Stimulated activated CD4-positive, alpha-beta T cell treated with anti-CD3 and anti-CD28 coated beads, Interleukin-4, amount 100 ng/mL, for 4 hours (primary cell): Measurements from ENCODE around the gene CLN5.
"Not testable (repeated sequence)": the region's sequence is repeated elsewhere in the genome, so short reads cannot be mapped to it uniquely, and the experiment has no call there.

Experiments
- DNase-seq, 2 experiments: peaks; one replicate each; pipeline ENCODE4 v3.0.0-alpha.2; 2020

Gene CLN5

DNA sequence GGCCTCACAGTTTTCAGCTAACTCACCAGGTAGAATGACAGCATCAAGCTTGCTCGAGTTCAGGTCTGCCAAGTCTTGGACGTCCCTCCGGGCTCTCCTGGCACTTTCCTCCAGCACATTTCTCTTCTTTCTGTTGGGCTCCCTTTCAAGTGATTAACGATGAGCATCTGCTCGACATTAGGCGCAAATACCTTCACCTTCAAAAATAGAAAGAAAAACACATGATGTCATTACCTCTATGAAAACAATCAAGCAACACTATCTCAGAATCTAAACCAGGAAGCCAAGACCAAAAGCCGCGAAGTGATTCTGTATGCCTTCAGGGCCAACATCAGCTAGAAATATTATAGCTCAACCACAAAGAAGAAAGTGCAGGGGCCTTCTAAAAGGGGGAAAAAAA, 15.4 kb upstream of the CLN5 start:
- no peak for DNase-seq

DNA sequence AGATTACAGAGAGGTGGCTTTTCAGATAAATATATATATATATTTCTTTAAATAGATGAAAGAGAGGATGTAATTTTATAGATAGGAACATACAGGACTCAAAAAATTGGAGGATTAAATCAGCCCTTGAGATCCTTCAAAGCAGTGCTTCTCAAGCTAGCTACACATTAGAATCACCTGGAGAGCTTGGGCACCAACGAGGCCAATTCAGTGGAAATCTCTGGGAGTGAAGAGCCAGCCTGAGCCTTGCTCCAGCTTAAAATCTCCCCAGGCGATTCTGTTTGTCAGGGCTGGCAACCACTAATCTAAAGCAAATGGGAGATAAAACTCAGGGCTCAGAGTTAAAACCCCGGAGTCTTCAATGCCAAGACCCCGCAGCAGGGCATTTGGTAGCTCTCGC, 15.0 kb upstream of the CLN5 start:
- DNase-seq, result no peak

DNA sequence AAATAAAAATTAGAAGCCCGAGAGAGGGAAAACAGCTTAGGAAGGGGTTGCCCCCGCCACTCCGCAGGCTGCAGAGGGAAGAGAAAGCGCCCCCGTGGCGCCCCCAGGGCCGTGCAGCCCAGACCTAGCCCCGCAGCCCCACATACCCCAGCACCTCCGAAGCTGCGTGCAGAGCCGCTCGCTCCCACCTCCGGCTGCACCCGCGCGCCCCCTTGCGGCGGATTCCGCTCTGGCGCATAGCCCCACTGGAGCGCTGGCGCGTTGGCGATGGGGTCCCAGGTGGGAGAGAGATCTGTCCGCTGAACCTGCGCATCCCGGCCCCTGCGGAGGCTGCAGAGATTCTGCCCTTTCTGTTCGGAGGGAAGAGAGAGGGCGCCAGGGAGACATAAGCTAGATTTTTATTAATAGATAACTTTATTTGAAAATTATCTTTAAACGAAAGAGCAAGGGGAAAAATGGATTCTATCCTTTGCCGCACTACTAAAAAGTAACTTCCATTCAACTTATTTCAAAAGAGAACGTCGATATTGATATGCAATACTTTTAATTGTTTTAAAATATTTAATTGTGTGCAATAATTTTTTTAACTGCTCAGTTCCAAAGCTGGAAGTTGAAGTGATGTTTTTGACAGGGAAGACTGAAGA, 11.7 kb upstream of the CLN5 start:
- peak; percentile 72 to 91 for DNase-seq

DNA sequence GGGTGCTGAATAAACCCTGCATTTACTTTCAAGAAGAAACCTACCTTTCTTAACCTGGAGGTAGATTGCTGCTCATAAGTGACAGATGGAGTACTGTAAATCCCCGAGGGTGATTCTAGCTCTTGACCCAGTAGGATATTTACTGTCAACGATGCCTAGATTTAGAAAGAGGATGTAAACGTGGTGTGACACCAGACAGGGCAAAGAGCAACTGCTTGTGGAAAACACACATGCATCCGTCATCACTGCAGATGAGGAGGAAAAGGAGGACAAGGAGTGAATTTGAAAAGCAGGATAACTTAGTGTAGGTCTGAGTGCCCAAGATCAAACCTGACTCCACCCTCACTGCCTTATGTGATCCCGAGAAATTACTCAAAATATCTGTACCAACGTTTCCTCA, 9.8 kb upstream of the CLN5 start:
- DNase-seq, result no peak

DNA sequence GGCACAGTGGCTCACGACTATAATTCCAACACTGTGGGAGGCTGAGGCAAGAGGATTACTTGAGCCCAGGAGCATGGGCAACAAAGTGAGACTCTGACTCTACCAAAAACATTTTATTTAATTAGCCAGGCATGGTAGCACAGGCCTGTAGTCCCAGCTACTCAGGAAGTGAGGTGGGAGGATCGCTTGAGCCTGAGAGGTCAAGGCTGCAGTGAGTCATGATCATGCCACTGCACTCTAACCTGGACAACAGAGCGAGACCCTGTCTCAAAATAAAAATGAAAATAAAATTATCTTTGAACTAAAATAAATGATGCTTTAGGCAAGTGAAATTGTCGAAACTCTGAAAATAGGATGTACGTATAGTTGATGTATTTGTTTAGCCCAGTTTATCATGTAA, 8.2 kb upstream of the CLN5 start:
- DNase-seq, result no peak

DNA sequence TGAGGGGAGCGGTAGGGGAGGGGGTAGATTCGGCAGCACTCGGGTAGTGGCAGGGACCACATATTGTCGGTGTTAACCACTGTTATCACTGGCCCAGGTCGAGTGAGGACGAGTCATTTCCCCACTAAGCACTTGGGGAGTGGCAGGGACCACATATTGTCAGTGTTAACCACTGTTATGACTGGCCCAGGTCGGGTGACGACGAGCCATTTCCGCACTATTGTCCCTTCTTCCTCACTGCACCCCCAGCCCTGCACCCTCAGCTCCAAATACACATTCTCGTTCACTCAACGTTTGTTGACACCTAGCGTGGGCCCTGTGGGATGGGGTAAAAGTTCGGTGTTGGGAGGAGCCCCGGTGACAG, 467 bp upstream of the CLN5 start:
- peak; percentile 40 to 61 for DNase-seq

DNA sequence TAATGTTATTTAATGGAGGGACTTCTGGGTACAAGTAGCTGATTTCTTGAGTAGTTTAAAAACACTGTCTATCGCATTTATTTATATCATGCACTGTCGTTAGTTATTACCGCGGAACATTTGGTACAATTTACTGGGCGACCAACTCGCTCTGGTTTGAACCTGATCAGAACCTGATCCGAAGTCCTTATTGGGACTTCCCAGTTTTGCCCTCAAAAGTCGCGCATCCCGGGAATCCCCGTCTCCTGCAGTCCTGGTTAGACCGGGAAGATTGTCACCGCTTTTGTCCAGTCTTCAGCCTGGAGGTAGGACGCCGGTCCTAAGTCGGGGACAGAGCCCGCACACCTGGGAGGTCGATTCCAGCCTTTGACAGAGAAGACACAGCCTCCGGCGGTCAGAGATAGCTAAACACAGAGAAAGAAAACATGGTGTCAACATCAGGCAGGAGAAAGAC, 694 bp downstream of the CLN5 start:
- DNase-seq, result peak in 1 of 2 experiments; percentile 5

DNA sequence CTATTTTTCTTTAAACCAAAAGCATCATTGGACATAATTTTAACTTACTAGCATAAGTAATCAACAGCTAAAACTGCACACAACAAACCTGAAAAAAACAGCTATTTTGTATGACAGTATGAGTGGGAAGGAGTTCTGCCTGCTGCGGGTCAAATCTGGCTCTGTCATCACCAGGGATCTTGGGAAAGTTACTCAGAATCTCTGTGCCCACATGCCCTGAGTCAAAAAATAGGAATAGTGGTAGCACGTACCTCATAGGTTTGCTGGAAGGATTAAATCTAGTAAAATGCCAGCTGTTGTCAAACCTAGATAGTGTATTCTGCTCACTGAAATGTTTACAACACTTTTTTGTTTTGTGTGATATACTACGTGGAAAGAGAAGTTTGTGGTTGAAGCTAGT, 1.1 kb downstream of the CLN5 start:
- no peak for DNase-seq

DNA sequence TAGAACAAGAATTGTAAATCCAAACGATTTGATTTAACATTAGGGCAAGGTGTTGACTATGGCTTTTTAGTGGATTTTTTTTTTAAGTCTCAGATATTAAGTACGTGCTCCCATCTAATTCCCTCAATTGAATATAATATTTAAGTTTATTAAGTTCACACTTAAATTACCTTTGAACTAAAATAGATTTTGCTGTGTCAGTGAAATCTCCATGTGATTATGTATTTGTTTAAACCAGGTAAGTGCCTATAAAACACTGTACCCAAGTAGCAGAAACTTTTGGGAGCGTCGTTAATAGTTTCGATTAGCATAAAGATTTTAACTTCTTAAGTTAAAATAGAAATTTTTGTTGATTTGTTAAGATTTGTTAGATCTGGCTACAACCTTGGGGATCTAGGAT, 1.6 kb downstream of the CLN5 start:
- no peak for DNase-seq

DNA sequence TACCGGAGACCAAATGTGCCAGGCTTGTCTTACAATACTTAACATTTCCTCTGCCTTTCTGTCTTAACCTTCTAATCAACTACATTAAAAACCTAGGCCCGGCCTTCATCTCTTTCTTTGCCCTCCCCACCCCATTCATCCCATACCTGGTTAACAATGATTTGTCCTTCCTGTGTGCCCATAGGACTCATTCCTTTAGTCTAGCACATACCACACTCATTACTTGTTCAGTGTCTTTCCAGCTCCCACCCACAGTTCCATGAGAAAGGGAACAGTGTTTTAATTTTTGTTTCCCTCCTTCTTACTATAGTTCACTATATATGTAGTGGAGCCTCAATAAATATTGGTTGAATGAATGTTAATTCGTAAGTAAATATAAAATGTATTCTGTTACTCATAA, 2.4 kb downstream of the CLN5 start:
- DNase-seq, result no peak

DNA sequence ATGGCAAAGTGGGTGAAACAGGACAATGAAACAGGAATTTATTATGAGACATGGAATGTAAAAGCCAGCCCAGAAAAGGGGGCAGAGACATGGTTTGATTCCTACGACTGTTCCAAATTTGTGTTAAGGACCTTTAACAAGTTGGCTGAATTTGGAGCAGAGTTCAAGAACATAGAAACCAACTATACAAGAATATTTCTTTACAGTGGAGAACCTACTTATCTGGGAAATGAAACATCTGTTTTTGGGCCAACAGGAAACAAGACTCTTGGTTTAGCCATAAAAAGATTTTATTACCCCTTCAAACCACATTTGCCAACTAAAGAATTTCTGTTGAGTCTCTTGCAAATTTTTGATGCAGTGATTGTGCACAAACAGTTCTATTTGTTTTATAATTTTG, 8.6 kb downstream of the CLN5 start:
- no peak for DNase-seq

DNA sequence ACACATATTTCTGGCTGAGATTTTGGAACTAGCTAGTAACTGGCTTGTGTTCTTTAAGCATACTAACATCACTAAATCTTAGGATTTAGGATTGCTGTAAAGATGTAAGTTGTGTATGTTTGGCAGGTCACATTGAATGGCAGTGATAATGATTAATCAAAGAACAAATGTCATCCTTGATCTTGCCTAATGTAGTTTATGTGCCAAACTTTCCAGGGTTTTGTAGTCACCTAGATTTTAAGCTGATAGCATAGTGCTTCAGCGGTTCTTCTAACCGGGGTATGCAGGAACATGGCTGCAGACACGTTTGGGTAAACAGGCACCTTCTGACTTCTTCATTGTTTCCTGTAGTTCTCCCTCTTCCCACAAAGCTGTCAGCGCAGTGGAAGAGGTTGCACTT, 9.7 kb downstream of the CLN5 start:
- DNase-seq, result no peak

DNA sequence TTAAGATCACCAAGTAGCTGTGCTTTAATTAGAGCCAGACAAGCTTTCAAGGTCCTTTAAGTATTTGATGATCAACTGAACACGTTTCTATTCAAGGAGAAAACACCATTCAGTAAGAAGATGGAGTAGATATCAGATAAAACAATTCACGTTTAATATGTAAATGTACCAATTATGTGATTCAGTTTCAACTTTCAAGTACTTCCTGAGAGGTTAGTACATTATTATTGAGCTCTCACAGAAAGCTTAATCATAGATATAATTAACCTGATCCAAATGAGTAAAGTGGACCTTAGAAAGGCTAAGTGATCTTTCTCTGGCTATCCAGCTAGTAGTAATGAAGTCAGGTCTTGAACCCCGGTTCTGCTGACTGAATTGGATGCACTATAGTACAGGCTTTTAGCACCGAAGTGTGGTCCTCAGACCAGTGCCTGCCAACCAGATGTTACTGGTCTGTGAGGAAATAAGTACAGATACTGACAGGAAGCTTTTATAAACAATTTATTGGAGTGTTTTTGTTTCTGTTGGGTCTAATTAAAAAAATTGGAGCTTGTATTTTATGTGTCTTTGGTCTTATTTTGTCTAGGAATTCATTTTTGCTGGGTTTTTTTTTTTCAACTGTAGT, 10.2 kb downstream of the CLN5 start:
- DNase-seq, result no peak

DNA sequence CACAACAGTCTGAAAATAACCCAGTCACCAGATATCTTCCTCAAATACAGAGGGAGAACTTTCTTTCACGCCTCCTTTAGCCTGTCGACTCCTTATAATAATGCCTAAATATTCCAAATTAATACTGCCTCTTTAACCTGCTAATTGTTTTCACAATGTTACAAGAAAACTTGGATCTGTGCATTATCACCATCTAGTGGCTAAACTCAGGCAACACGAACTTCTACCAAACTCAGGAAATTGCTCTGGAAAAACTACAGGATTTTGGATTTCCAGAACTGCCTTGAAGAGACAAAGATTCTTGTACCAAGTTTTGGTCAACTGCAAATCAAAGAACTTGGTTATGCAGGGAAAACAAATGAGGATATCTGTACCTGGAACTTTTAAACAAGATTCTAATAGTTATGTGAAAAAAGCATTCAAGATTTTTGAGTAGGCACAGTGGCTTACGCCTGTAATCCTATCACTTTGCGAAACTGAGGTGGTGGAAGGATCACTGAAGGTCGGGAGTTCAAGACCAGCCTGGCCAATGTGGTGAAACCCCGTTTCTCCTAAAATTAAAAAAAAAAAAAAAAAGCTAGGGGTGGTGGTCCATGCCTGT, 10.8 kb downstream of the CLN5 start:
- DNase-seq, result no peak

DNA sequence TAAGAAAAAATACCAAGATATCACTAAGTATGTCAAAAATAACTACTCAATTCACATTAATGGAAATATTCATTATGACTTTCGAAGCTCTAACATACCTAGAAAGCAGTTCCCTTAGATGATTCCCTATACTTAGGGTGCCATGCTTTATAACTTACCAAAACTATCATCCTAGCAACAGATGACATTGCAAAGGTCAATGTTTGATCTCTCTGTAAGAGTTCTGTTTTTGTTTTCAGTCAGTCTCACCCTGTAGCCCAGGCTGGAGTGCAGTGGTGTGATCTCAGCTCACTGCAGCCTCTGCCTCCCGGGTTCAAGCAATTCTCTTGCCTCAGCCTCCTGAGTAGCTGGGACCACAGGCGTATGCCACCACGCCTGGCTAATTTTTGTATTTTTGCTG, 16.5 kb downstream of the CLN5 start:
- not testable (repeated sequence) for DNase-seq

DNA sequence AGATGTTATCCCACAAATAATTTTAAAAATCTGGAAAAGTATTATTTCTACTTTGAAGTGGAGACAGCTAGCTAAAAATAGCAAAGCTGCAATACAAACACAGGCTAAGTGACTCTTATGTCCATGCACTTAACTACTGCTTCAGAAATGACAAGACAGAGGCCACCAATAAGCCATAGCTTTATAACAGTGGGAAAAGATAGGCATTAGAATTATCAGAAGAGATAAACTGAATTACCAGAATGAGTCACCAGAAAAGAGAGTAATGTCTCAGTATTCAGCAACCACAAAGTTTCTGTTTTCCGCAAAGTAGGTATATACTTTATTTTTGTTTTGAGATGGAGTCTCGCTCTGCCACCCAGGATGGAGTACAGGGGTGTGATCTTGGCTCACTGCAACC, 17.1 kb downstream of the CLN5 start:
- DNase-seq, result no peak

DNA sequence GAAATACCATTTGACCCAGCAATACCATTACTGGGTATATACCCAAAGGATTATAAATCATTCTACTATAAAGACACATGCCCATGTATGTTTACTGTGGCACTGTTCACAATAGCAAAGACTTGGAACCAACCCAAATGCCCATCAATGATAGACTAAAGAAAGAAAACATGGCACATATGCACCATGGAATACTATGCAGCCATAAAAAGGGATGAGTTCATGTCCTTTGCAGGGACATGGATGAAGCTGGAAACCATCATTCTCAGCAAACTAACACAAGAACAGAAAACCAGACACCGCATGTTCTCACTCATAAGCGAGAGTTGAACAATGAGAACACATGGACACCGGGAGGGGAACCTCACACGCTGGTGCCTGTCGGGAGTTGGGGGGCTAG, 17.8 kb downstream of the CLN5 start:
- DNase-seq, result not testable (repeated sequence)

DNA sequence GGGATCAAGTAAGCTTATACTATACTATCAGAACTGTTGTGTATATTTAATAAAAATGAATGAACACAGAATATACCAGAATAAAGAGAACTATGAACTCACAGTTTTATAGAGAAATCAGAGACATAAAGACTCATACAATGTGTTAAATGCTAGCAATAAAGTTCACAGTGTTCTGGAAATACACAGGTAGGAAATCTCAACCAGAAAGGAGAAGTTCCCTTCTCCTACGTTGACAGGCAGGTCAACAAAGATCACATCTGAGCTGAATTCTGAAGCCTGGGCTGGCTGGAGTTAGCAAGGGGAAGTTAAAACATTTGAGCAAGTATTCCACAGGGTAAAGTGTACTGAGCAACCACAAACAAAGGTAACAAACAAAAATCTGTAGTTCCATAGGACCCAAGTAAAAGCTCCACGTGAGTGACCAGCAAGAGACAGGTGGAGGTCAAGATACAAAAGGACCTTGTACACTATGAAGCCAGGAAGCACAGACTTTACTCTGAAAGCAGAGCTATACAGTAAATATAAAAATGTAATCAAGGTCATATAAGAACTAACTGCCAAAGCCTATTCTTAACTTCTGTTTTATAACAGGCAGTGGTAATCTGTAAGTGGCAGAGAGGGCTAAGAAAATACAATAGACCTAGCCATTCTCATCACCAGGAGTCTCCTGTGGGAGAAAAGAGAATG, 22.1 kb downstream of the CLN5 start:
- DNase-seq, result no peak

DNA sequence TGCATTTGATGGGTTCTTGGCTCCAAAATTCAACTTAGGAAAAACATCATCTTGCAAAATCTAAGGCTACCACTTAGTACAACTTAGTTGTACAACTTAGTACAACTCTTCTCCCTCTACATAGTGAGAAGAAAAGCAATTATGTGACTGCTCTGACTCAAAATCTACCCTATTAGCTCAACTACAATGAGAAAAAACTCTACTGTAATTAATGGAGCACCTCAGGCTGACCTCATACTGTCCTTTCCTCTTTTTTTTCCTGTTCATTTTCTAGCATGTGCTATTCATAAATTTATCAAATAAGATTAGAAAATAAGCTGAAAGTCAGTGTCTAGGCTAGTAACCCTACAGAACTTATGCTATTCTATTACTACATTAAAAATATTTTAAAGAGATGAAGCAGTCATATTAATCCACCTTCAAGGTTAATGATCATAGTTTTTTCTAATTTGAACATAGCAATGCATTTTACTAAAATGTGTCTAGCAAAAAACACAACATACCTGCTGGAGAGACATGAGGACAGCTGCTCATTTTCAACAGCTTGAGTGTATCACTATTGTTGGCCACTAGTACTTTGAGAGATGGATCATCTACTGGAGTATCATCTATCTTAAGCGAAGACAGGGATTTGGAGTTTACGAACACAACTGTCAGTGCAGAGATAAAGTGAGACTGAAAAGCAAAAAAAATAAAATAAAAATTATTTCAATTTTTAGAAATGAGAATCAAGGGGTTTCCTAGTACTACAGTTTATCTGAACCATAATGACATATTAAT, 23.2 kb downstream of the CLN5 start:
- DNase-seq, result no peak

DNA sequence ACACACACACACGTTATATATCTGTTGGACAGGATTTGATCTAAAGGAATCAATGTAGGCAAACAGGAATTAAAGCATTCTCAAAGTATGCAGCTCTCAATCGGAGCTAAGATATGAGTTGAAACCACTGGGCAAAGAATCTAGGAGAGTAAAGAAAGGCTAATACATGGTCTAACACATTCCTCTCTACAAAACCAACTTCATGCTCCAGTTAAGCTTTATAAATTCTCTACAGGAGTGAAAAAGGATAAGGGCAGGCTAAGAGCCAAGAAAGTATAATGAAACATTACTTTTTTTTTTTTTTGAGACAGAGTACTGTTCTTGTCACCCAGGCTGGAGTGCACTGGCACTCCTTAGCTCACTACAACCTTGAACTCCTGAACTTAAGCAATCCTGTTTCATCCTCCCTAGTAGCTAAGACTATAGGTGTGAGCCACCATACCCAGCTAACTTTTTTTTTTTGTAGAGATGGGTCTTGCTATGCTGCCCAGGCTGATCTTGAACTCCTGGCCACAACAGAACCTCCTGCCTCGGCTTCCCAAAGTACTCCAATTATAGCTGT, 24.5 kb downstream of the CLN5 start:
- DNase-seq, result no peak

DNA sequence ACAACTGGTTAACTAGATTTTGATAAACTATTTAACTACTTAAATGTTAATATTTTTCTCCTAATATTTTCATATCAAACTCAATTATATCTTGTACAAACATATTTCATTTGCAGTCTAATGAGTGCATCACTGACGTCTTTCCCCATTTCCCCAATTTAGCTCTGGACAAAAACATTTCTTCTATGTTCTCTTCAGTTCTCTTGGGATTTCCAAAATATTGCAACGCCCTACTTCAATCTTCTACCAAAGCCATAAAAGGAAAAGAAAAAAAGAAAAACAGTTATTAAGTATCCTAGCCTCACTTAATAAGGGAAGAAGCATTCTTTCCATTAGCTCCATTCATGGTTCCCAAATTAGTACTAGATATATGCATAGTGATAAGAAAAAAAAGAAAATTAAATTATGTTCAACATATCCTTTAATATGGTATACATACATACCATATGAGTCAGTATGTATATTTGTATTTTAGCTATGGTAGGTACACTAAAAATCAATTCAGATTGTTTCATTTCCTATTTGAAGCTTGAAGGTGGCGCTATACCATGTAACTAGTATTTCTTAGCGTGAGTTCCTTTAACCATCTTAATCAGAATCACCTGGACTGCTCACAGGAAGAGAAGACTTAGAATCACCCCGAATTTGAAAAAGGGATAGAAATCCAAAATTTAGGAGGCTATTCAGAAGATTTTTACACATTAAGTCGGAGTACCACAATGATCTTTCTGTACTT, 25.2 kb downstream of the CLN5 start:
- no peak for DNase-seq

DNA sequence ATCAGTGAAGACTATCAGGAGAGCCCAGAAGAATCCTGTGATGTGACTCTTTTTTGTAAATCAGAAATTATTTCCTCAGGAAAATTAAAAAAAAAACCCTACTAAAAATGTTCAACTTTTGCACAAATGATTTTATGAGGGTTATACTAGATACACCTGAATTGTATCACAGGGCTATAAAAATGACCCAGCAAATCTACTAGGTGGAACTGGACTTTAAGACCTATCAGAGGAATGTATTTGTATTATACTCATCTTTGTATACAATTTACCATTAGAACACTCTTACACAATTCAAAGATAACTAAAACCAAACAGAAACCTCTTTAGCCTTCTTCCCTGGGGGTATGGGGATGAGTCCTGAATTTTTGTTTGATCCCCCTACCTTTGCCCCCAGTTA, 27.9 kb downstream of the CLN5 start:
- no peak for DNase-seq
